ACHN (cell line): Measurements from ENCODE around the gene RGS10.
"Not testable (repeated sequence)": the region's sequence is repeated elsewhere in the genome, so short reads cannot be mapped to it uniquely, and the experiment has no call there.

Source experiments
- DNase-seq: peaks from one replicate; pipeline ENCODE4 v3.0.0-alpha.2; 2015
- in situ Hi-C: cut with HindIII; loops from 2 replicates; pipeline ENCODE4 v1.10.0; 2017; ENCODE audit warnings: low sequenced_read_pairs, low pct_ligation_motif_present, low pct_unique_long_range_greater_than_20kb

RGS10 gene

DNA sequence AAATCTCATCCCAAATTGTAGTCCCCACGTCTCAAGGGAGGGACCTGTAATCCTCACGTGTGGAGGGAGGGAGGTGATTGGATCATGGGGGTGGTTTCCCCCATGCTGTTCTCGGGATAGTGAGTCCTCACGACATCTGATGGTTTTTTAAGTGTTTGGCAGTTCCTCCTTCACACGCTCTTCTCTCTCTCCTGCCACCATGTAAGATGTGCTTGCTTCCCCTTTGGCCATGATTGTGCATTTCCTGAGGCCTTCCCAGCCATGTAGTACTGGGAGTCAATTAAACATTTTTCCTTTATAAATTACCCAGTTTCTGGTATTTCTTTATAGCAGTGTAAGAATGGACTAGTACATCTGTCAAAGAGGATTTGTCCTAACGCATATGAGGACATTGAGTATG, 59.5 kb downstream of the RGS10 start:
- no peak for DNase-seq
- in situ Hi-C loops = no loop called here

DNA sequence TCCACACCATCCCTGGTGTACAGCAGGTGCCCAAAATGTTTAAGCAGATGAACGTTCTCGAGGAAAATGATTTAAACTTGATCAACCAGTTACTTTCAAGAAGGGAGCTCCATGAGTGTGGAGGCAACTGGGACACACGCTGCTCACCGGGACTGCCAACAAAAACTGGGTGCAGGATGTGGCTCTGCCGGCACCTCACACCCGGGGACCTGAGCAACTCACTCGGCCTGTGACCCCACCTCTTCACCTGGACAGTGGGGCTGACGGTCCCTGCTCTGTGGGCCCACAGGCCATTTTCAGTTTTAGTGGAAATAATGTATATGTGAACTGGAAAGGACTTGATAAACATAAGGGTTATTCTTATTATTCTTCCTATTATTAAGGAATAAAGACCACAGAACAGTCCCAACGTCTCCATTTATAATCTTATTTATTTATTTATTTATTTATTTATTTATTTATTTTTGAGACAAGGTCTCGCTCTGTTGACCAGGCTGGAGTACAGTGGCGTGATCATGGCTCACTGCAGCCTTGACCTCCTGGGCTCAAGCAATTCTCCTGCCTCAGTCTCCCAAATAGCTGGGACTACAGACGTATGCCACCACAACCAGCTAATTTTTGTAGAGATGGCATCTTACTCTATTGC, 60.6 kb downstream of the RGS10 start:
- in situ Hi-C loops = no loop called here

DNA sequence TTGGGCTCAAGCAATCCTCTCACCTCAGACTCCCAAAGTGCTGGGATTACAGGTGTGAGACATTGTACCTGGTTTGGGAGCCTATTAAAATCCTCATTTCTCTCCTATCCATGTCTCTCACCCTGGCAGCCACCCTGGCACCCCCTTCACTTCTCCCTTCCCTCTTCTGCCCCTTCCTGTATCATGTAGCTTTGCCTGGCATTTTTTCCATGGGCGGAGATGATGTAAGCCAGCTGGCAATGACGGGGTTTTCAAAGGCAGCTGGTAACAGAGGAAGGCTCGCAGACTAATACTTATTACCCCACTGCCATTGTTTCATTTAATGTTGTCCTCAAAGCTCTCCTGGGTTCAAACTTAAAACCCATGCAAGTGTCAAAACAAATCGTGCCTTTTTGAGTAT, 61.9 kb downstream of the RGS10 start:
- no peak for DNase-seq
- in situ Hi-C loops = no loop called here

More for the DNA sequence above, 60.6 kb downstream of the RGS10 start:
- DNase-seq = no peak

DNA sequence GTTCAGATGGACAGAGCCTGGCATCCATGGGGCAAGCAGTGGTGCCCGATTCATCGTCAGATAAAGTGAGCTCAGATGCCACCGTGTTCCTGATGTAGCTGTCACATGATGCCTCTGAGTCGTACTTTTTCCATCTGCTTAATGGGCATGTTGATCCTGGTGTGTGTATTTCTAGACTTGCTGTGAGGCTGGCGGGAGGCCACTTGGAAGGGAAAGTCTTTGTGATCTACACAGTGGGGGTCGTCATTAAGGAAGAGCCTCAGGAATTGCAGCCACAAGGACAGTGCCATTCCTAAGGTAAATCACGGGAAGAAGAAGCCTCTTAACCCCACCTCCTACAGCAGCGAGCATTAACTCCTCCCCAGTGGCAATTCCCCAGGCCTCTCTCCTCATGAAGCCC, 63.0 kb downstream of the RGS10 start:
- in situ Hi-C loops = no loop called here
- DNase-seq = no peak

DNA sequence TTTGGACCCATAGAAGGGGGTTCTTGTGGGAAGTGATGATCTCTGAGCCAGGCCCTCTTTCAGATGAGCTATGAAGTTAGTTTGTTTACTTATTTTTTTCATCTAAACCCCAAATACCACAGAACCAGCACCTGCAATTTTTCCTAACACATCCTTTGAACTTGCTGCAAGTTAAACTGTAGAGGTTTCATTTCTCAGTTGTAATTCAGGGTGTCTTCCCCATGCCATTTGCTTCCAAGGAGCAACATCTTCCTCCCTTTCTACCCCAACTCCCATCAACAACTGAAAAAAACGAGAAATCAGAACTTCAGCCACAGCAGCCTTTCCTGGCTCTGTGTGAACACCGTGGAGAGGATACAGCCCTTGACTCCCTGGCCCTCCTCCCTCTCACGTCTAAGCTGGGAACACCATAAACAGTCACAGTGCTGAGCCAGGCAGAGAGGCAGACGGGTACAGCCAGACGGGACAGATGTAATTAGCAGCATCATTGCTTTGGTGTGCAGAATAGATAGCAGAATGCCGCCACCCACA, 63.6 kb downstream of the RGS10 start:
- DNase-seq = no peak
- in situ Hi-C loops = no loop called here

DNA sequence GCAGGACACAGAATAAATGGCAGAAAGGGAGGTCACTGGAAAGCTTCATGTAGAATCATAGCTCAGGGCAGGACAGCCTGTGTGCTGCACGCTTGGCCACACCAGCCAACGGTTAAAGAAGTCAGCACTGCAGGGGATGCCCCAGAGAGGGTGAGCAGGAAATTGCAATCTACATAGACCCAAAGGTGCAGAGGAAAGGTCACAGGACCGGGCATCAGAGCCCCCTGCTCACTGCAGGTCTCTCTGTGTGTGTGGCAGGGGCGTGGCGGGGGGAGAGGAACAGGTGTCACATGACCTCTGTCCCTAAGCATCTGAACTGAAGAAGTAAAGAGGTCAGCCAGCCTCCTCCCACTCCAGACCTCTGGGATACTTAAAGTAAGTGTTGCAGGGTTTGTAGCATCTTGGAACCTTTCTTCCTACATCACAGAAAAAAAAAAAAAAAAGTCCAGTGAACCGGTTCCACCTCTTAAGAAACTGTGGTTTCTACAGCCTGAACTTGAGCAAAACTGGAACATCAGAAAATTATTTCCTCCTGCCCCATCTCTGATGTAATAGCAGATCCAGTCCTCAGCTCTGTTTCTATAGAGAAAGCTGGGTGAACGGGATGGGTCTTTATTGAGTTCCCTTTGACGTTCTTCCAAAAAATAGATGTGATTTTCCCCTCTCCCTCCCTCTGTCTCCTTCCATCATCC, 64.3 kb downstream of the RGS10 start:
- in situ Hi-C loops = no loop called here
- DNase-seq = no peak

DNA sequence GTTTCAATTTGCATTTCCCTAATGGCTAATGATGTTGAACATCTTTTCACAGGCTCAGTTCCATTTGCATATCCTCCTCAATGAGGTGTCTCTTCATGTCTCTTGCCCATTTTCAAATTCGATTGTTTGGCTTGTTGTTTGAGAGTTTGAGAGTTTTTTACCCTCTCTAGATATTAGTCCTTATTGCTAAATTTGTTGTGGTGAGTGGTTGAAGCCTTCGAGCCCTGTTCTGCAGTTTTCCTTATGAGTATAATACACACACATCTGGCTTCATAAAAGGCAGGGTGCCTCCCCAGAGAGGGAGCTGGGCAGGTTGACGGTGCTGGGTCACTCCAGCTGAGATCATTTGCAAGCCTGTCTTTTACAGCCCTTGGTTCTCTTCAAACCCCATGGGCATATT, 65.1 kb downstream of the RGS10 start:
- in situ Hi-C loops = no loop called here
- DNase-seq = no peak

DNA sequence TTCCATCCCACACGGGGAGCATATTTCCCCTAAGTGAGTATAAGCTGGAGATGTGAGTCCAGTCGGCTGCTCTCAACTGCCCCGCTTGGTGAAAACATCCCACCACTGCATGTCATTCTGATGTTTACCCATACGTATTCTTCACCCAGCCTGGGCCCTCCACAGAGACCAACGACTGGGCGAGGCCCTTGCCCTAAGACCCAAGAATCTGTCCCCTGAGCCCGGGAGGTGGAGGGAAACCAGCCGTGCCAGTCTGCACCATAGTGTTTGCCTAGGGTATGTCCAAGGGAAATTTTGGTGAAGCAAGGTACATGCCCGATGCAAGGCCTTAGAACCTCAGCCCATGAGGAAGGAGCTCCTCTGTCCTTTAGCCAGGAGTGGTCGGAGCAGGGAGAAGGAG, 67.9 kb downstream of the RGS10 start:
- DNase-seq = no peak
- in situ Hi-C loops = no loop called here

DNA sequence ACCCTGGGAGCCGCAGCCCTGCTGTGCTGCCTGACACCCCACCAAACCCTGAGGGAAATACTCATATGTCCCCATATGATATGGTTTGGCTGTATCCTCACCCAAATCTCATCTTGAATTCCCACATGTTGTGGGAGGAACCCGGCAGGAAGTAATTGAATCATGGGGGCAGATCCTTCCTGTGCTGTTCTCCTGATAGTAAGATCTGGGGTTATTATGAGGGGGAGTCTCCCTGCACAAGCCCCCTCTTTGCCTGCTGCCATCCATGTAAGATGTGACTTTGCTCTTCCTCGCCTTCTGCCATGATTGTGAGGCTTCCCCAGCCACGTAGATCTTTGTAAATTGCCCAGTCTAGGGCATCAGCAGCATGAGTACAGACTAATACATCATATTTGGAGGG, 68.7 kb downstream of the RGS10 start:
- in situ Hi-C loops = no loop called here
- no peak for DNase-seq

DNA sequence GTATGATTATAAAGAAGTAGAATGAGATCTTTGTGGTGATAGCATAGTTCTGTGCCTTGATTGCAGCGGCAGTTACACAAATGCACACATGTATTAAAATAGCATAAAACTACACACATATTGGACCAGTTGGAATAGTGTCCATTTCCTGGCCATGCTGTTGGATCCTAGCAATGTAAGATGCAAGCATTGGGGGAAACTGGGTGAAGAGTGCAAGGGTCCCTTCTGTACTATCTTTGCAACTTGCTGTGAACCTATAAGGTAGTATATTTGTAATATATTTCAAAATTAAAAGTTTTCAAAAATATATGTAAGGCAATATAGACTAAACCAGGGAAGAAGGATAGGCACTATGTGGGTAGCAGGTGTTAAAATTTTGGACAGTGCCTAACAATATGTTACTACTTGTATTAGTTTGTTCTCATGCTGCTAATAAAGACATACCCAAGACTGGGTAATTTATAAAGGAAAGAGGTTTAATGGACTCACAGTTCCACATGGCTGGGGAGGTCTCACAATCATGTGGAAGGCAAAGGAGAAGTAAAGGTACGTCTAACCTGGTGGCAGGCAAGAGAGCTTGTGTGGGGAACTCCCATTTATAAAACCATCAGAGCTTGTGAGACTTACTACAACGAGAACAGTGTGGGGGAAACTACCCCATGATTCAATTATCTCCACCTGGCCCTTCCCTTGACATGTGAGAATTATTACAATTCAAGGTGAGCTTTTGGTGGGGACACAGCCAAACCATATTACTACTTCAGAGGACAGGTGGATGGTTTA, 71.4 kb downstream of the RGS10 start:
- DNase-seq = no peak
- in situ Hi-C loops = no loop called here

DNA sequence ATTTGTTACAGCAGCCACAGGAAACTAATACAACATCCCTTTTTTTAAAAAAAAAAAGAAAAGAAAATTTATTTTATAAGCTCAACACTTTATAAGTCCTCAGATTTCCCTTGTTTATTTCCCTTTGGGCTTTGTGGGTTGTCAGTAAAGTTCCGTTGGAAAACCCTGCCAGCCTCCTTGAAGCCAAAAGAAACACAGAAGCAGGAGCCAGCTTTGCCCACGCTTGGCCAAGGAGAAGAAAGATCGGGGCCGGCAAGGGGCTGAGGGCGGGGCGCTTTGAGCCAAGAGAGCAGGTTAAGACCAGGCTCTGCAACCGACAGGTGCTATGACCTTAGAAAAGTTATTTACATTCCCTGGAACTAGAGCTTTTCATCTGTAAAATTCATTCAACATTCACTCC, 72.7 kb downstream of the RGS10 start:
- in situ Hi-C loops = no loop called here
- no peak for DNase-seq

DNA sequence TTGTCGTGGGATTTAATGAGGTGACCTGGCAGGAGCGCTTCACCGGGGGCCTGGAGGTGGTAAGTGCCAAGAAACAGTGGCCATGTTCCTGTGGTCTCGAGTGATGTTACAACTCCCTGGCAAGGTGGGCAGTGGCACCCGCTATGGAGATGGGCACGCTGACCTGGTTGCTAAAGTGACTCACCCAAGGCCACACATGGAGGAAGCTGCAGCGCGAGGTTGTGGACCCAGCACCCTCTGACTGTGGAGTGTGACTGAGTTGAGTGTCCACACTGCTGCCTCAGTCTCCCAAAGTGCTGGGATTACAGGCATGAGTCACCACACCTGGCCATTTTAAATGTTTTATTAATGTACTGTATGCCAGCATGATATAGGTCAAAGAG, 73.2 kb downstream of the RGS10 start:
- no peak for DNase-seq
- in situ Hi-C loops = no loop called here

DNA sequence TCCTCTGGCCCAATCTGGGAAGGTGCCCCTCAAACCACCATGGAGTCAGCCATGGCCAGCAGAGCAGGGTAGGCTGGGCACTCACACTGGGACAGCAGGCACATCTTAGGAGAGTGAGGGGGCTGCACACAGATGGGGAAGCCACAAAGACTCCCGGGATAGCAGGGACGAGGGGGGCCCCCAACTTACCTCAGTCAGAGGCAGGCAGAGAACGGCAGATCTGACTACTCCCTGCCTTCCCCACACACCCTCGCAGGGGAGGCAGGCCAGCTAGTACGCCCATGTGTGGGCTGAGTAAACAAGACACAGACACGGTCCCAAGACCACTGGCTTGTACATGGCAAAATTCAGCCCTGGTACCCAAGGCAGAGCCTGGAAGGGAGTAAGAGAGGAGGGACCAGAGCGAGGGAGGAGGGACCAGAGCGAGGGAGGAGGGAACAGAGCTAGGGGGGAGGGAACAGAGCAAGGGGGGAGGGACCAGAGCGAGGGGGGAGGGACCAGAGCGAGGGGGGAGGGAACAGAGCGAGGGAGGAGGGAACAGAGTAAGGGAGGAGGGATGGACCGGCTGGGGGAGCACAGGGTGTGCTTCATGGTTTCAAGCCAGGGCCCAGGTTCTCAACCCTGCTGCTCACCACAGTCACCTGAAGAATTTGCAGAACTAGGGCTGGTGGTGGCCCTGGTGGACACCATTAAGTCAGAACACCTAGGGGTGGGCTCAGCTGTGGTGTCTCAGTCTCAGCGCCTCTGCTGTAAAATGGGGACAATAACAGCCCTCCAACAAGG, 73.8 kb downstream of the RGS10 start:
- in situ Hi-C loops = no loop called here
- no peak for DNase-seq

DNA sequence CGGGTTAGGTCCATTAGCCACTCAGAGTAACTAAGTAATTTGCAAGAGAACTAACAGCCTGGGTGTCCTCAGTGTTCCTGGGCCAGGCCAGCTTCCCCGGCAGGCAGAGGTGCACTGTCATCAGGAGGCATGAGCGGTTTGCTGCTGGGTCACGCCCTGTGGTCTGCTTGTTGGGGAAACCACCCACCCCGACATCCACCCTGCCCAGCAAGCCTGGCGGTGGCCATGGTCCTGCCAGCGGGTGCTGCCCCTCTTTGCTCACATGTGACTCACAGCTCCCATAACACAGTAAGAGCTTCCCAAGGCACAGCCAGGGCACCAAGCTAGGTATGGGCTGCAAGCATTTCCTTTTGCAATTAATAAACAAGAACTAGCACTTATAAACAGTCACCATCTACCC, 75.9 kb downstream of the RGS10 start:
- in situ Hi-C loops = no loop called here
- DNase-seq = no peak

DNA sequence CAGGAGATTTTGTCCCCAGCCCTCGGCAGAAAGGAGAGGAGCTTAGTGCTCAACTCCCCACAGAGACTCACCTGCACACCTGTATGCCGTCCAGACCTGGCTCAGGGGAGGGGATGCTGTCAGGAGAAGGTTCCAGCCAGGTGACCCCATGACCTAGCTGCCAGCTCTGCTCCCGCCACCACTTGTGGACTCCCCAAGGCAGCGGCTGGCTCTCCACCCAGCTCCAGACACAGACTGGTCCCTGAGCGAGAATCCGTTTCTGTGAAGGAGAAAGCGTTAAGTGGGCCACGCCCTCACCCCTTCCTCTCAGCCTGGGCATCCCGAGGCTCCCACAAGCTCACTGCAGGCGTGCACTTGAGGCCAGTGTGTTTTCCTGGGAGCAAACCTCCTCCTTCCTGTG, 76.4 kb downstream of the RGS10 start:
- no peak for DNase-seq
- in situ Hi-C loops = no loop called here

DNA sequence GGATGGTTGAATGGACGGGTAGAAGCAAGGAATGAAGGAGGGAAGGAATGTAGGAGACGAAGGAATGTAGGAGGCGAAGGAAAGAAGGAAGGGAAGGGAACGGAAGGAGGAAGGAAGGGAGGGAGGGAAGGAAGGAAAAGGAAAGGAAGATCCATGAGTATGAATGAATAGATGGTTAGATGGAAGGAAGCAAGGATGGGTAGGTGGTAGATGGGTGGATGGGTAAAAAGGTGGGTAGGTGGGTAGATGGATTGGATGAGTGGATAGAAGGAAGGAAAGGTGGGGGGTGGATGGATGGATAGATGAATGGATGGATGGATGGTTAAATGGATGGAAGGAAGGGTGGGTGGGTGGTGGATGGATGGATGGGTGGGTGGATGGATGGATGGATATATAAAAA, 77.4 kb downstream of the RGS10 start:
- in situ Hi-C loops = no loop called here
- DNase-seq = no peak

DNA sequence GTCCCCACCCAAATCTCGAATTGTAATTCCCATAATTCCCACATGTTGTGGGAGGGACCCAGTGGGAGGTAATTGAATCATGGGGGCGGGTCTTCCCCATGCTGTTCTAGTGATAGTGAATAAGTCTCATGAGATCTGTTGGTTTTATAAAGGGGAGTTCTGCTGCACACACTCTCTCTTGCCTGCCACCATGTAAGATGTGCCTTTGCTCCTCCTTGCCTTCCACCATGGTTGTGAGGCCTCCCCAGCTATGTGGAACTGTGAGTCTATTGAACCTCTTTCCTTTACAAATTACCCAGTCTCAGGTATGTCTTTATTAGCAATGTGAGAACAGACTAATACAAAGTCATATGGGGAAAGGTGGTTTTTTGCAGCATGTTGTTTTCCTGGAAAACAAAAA, 79.3 kb downstream of the RGS10 start:
- DNase-seq, in situ Hi-C loops: not testable (repeated sequence)

DNA sequence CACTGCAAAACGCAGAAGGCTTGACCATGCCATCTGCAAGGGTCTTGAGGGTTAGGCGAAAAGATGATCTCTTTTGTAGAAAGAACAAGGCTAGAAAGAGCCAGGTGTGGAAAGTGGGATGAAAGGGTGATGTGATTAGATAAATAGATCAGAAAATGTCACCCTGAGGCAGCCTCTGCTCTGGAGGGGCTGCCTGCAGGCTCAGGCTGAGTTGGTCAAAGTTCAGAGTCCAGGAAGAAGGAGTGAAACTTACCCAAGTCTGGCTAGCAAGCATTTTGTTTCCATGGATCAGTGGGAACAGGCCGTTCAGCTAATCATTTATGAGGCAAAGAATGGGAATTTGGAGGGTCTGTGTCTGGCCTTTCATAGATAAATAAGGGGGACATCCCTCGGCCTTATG, 79.7 kb downstream of the RGS10 start:
- DNase-seq = no peak
- in situ Hi-C loops = no loop called here

DNA sequence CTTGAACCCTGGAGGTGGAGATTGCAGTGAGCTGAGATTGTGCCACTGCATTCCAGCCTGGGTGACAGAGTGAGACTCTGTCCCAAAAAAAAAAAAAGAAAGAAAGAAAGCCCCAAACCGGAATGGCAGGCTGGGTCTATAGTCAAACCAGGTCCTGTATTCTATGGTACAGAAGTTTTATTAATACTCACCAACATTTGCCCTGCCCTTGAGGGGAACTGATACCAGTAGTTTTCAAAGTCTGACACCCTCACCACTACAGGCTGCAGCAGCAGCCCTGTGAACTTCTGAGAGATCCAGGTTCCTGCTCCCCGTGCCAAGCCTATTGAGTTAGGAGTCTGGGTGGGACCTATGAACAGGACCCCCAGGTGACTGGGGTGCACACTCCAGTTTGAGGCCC, 80.6 kb downstream of the RGS10 start:
- DNase-seq = no peak
- in situ Hi-C loops = no loop called here
